SU-DHL-6 (cell line): ENCODE measurements around the gene SUPT4H1.

Source experiments
- H2AFZ ChIP-seq: fragments of 200-600 bp; sonication (generic); 2 replicates; pipeline ENCODE4 v1.6.1; 2014; ENCODE audit warnings: low read depth, mild to moderate bottlenecking, moderate library complexity, mixed read lengths, antibody characterized with exemption, low read length; ENCODE audit not compliant: severe bottlenecking
- H3F3A ChIP-seq: fragments of 200-600 bp; shearing (Covaris generic); 2 replicates; pipeline ENCODE4 v1.6.0; 2016; ENCODE audit warnings: antibody characterized with exemption, mild to moderate bottlenecking; ENCODE audit not compliant: insufficient read depth
- H3K27ac ChIP-seq: fragments of 200-600 bp; sonication (generic); 2 replicates; pipeline ENCODE4 v1.5.1; 2016; ENCODE audit warnings: low read depth, mild to moderate bottlenecking, low read length, moderate library complexity, mixed read lengths
- H3K27me3 ChIP-seq: fragments of 200-600 bp; sonication (generic), shearing (Covaris generic); 2 replicates; pipeline ENCODE4 v1.6.0; 2014; ENCODE audit warnings: mild to moderate bottlenecking, low read length
- H3K36me3 ChIP-seq: fragments of 200-600 bp; sonication (generic); 2 replicates; pipeline ENCODE4 v1.6.1; 2014; ENCODE audit warnings: mild to moderate bottlenecking, low read length, mixed read lengths
- H3K4me2 ChIP-seq: fragments of 300-600, 200-600 bp; shearing (Covaris generic), sonication (generic); 2 replicates; pipeline ENCODE4 v1.6.0; 2014; ENCODE audit warnings: low read length, low read depth, mild to moderate bottlenecking; ENCODE audit not compliant: poor library complexity, severe bottlenecking
- H3K4me3 ChIP-seq: fragments of 200-600 bp; sonication (generic); 2 replicates; pipeline ENCODE4 v1.5.1; 2014; ENCODE audit warnings: antibody characterized with exemption, low read length, mild to moderate bottlenecking, mixed read lengths; ENCODE audit not compliant: insufficient read depth, poor library complexity, severe bottlenecking
- H3K79me2 ChIP-seq: fragments of 200-600 bp; sonication (generic); 2 replicates; pipeline ENCODE4 v1.6.1; 2014; ENCODE audit warnings: mild to moderate bottlenecking, low read length, moderate library complexity; ENCODE audit not compliant: insufficient read depth
- H3K9ac ChIP-seq: fragments of 200-600 bp; sonication (generic); 2 replicates; pipeline ENCODE4 v1.7.0; 2014; ENCODE audit warnings: mild to moderate bottlenecking, low read length
- H3K9me2 ChIP-seq: fragments of 200-600 bp; sonication (generic); replicated peaks from 2 replicates; pipeline ENCODE4 v1.6.1; 2014; ENCODE audit warnings: low read length; ENCODE audit not compliant: insufficient read depth
- H3K9me3 ChIP-seq: fragments of 200-600 bp; sonication (generic); 2 replicates; pipeline ENCODE4 v1.6.1; 2014; ENCODE audit warnings: low read length, mixed read lengths; ENCODE audit not compliant: insufficient read depth
- H4K20me1 ChIP-seq: fragments of 200-600 bp; sonication (generic); 2 replicates; pipeline ENCODE4 v1.6.1; 2014; ENCODE audit warnings: low read depth, mild to moderate bottlenecking, antibody characterized with exemption, low read length, moderate library complexity, mixed read lengths
- CTCF ChIP-seq: fragments of 200-600 bp; sonication (generic); IDR thresholded peaks from one replicate; pipeline ENCODE4 v1.5.1; 2017; ENCODE audit warnings: antibody characterized with exemption, mild to moderate bottlenecking, low read length, moderate library complexity; ENCODE audit not compliant: insufficient read depth, poor library complexity, severe bottlenecking
- EZH2phosphoT487 ChIP-seq: fragments of 200-600 bp; sonication (generic), shearing (Covaris generic); conservative IDR thresholded peaks from 2 replicates; pipeline ENCODE4 v1.6.1; 2018; ENCODE audit warnings: mild to moderate bottlenecking, antibody characterized with exemption, low read length, moderate library complexity, mixed read lengths

Gene SUPT4H1

GRCh38 chr17:58316260-58316960, 35.6 kb downstream of the SUPT4H1 start:
- Histone ChIP-seq H3K4me2 (no peak overlapping the region), H3K4me3 (no peak overlapping the region), H3K27ac (no peak overlapping the region), H3K9ac (no peak overlapping the region), H3K9me3 (no peaks in the 10 kb centered on the region), H3K79me2 (no peaks in the 10 kb centered on the region), H3K27me3 (no peaks in the 10 kb centered on the region), H3F3A (no peaks in the 10 kb centered on the region), H2AFZ (no peak overlapping the region), H4K20me1 (no peaks in the 10 kb centered on the region), H3K36me3 (no peaks in the 10 kb centered on the region), H3K9me2 (no peaks in the 10 kb centered on the region)
- no peak for TF ChIP-seq CTCF
- TF ChIP-seq EZH2phosphoT487, result no peak

- H3K9me2 ChIP-seq, result no peaks in the 10 kb centered on the region
- H3K4me3 ChIP-seq, result no peak overlapping the region
- no peak overlapping the region for H2AFZ ChIP-seq
- H3K9ac ChIP-seq, result no peak overlapping the region
- H3K9me3 ChIP-seq, result no peaks in the 10 kb centered on the region
- no peaks in the 10 kb centered on the region for H3K79me2 ChIP-seq
- no peaks in the 10 kb centered on the region for H3K27me3 ChIP-seq
- H3K4me2 ChIP-seq, result no peak overlapping the region
- H3K36me3 ChIP-seq, result no peaks in the 10 kb centered on the region
- TF ChIP-seq EZH2phosphoT487 (no peak), CTCF (no peak)
- no peaks in the 10 kb centered on the region for H3F3A ChIP-seq
- H3K27ac ChIP-seq, result no peak overlapping the region
- no peaks in the 10 kb centered on the region for H4K20me1 ChIP-seq
These were observed 36.3 kb downstream of the SUPT4H1 start for GRCh38 chr17:58315750-58316149.

GRCh38 chr17:58315281-58315711, 36.7 kb downstream of the SUPT4H1 start:
- H3K9me2 ChIP-seq, result no peaks in the 10 kb centered on the region
- H4K20me1 ChIP-seq, result no peaks in the 10 kb centered on the region
- no peaks in the 10 kb centered on the region for H3K9me3 ChIP-seq
- no peak overlapping the region for H3K9ac ChIP-seq
- no peaks in the 10 kb centered on the region for H3F3A ChIP-seq
- H3K27me3 ChIP-seq, result no peaks in the 10 kb centered on the region
- no peak overlapping the region for H3K27ac ChIP-seq
- H3K4me2 ChIP-seq, result no peak overlapping the region
- H2AFZ ChIP-seq, result no peak overlapping the region
- TF ChIP-seq CTCF (no peak), EZH2phosphoT487 (no peak)
- H3K36me3 ChIP-seq, result no peaks in the 10 kb centered on the region
- H3K79me2 ChIP-seq, result no peaks in the 10 kb centered on the region
- no peak overlapping the region for H3K4me3 ChIP-seq
